ENCODE measurements around the gene NLE1.

GRCh38 chr17:35161281-35161761, 19.2 kb upstream of the NLE1 start:
- TF ChIP-seq CTCF (IDR thresholded peaks at IDR 0.05 in 4 of 5, conservative IDR thresholded peaks at IDR 0.05 in 1 of 5) (no peak), POLR2A (IDR thresholded peaks at IDR 0.05) (no peak)
